H9 (cell line): ENCODE results near the gene MEIS2. TPM values are rescaled to one million over a fixed set of nuclear protein-coding genes. Genes with fewer than 3 reads are reported as not detected.

Source experiments
- DNase-seq: peaks from one replicate; pipeline ENCODE4 v3.0.0-alpha.2; 2017
- H2AFZ ChIP-seq: one replicate; pipeline ENCODE4 v1.6.1; 2013; ENCODE audit warnings: mild to moderate bottlenecking, low read length, control low read depth, moderate library complexity
- H2AK5ac ChIP-seq: 2 replicates; pipeline ENCODE4 v1.6.1; 2013; ENCODE audit warnings: low read length, control low read depth, mixed read lengths; ENCODE audit not compliant: insufficient read length
- H2BK120ac ChIP-seq: one replicate; pipeline ENCODE4 v1.6.1; 2013; ENCODE audit warnings: low read depth, mild to moderate bottlenecking, low read length, control low read depth, inconsistent platforms; ENCODE audit not compliant: poor library complexity, severe bottlenecking
- H2BK12ac ChIP-seq: 2 replicates; pipeline ENCODE4 v1.6.1; 2013; ENCODE audit warnings: low read length, control low read depth, mixed read lengths, low read depth; ENCODE audit not compliant: insufficient read length
- H2BK15ac ChIP-seq: 2 replicates; pipeline ENCODE4 v1.6.1; 2013; ENCODE audit warnings: low read depth, low read length, control low read depth
- H2BK20ac ChIP-seq: one replicate; pipeline ENCODE4 v1.6.1; 2013; ENCODE audit warnings: low read depth, mild to moderate bottlenecking, low read length, control low read depth, inconsistent platforms; ENCODE audit not compliant: poor library complexity, severe bottlenecking
- H2BK5ac ChIP-seq: 2 replicates; pipeline ENCODE4 v1.6.1; 2013; ENCODE audit warnings: low read length, control low read depth, mixed read lengths; ENCODE audit not compliant: insufficient read length
- H3K14ac ChIP-seq: 2 replicates; pipeline ENCODE4 v1.6.1; 2013; ENCODE audit warnings: low read length, control low read depth; ENCODE audit not compliant: insufficient read depth
- H3K18ac ChIP-seq: 2 replicates; pipeline ENCODE4 v1.6.1; 2013; ENCODE audit warnings: low read depth, mild to moderate bottlenecking, mixed read lengths, low read length, control low read depth; ENCODE audit not compliant: insufficient read length
- H3K23ac ChIP-seq: 2 replicates; pipeline ENCODE4 v1.6.1; 2013; ENCODE audit warnings: low read length, control low read depth, mixed read lengths, low read depth; ENCODE audit not compliant: insufficient read length
- H3K23me2 ChIP-seq: 2 replicates; pipeline ENCODE4 v1.6.1; 2013; ENCODE audit warnings: low read depth, mild to moderate bottlenecking, mixed read lengths, low read length, control low read depth; ENCODE audit not compliant: insufficient read length, poor library complexity, severe bottlenecking
- H3K27ac ChIP-seq: 2 replicates; pipeline ENCODE4 v1.5.1; 2013; ENCODE audit warnings: low read length, control low read depth, mixed read lengths, low read depth; ENCODE audit not compliant: insufficient read length
- H3K27me3 ChIP-seq: 2 replicates; pipeline ENCODE4 v1.6.1; 2013; ENCODE audit warnings: low read length, control low read depth, inconsistent platforms; ENCODE audit not compliant: insufficient read depth
- H3K4ac ChIP-seq: 2 replicates; pipeline ENCODE4 v1.6.1; 2013; ENCODE audit warnings: low read depth, mild to moderate bottlenecking, control low read depth, inconsistent platforms, low read length, moderate library complexity
- H3K4me1 ChIP-seq: 2 replicates; pipeline ENCODE4 v1.6.1; 2013; ENCODE audit warnings: low read length, control low read depth, inconsistent platforms; ENCODE audit not compliant: insufficient read depth
- H3K4me2 ChIP-seq: 2 replicates; pipeline ENCODE4 v1.6.1; 2013; ENCODE audit warnings: low read length, control low read depth, mixed read lengths; ENCODE audit not compliant: insufficient read length, insufficient read depth
- H3K56ac ChIP-seq: 2 replicates; pipeline ENCODE4 v1.6.1; 2013; ENCODE audit warnings: low read depth, mild to moderate bottlenecking, mixed read lengths, low read length, control low read depth; ENCODE audit not compliant: insufficient read length
- H3K79me1 ChIP-seq: 2 replicates; pipeline ENCODE4 v1.6.1; 2013; ENCODE audit warnings: low read depth, mild to moderate bottlenecking, moderate library complexity, low read length, control low read depth, inconsistent platforms; ENCODE audit not compliant: insufficient read depth, poor library complexity, severe bottlenecking
- H3K79me2 ChIP-seq: 2 replicates; pipeline ENCODE4 v1.6.1; 2013; ENCODE audit warnings: low read length, control low read depth, inconsistent platforms; ENCODE audit not compliant: insufficient read depth
- H3K9ac ChIP-seq: 2 replicates; pipeline ENCODE4 v1.6.1; 2013; ENCODE audit warnings: low read length, control low read depth, mixed read lengths; ENCODE audit not compliant: insufficient read length; ENCODE audit errors: extremely low read depth
- H3K9me3 ChIP-seq: one replicate; pipeline ENCODE4 v1.6.1; 2013; ENCODE audit warnings: low read depth, low read length, inconsistent platforms; ENCODE audit not compliant: control insufficient read depth
- H3T11ph ChIP-seq: one replicate; pipeline ENCODE4 v1.6.1; 2013; ENCODE audit warnings: mild to moderate bottlenecking, low read length, control low read depth, inconsistent platforms
- H4K20me1 ChIP-seq: one replicate; pipeline ENCODE4 v1.6.1; 2013; ENCODE audit not compliant: control insufficient read depth, insufficient read length, insufficient read depth
- H4K5ac ChIP-seq: 2 replicates; pipeline ENCODE4 v1.6.1; 2013; ENCODE audit warnings: low read depth, mild to moderate bottlenecking, mixed read lengths, low read length, control low read depth; ENCODE audit not compliant: insufficient read length
- H4K8ac ChIP-seq: replicated peaks from 2 replicates; pipeline ENCODE4 v1.6.1; 2013; ENCODE audit warnings: low read length, control low read depth, mixed read lengths, low read depth; ENCODE audit not compliant: insufficient read length
- H4K91ac ChIP-seq: 2 replicates; pipeline ENCODE4 v1.6.1; 2013; ENCODE audit warnings: low read depth, mild to moderate bottlenecking, moderate library complexity, mixed read lengths, low read length, control low read depth; ENCODE audit not compliant: insufficient read length
- H3K27ac Mint-ChIP-seq, 3 experiments: 2 replicates in 2 of 3; 3 replicates in 1 of 3; pipeline ENCODE4 v1.8.0; 2020 to 2021; ENCODE audit warnings: mixed read lengths in 3 of 3, mild to moderate bottlenecking in 1 of 3, moderate library complexity in 1 of 3
- H3K27me3 Mint-ChIP-seq: 2 replicates; pipeline ENCODE4 v1.8.0; 2021; ENCODE audit warnings: low read depth, mild to moderate bottlenecking, moderate library complexity, mixed read lengths
- H3K36me3 Mint-ChIP-seq, 3 experiments: 2 replicates in 2 of 3; 3 replicates in 1 of 3; pipeline ENCODE4 v1.8.0; 2020 to 2021; ENCODE audit warnings: low read depth in 3 of 3, mixed read lengths in 3 of 3; ENCODE audit not compliant: insufficient read depth in 1 of 3
- H3K4me1 Mint-ChIP-seq, 2 experiments: 2 replicates each; pipeline ENCODE4 v1.8.0; 2020; ENCODE audit warnings: mixed read lengths in 2 of 2
- H3K4me3 Mint-ChIP-seq, 2 experiments: 2 replicates in 1 of 2; 3 replicates in 1 of 2; pipeline ENCODE4 v1.8.0; 2020 to 2021; ENCODE audit warnings: mild to moderate bottlenecking in 2 of 2, mixed read lengths in 2 of 2, moderate library complexity in 1 of 2
- H3K9me3 Mint-ChIP-seq, 2 experiments: 2 replicates in 1 of 2; 3 replicates in 1 of 2; pipeline ENCODE4 v1.8.0; 2020; ENCODE audit warnings: mild to moderate bottlenecking in 2 of 2, mixed read lengths in 2 of 2, moderate library complexity in 1 of 2
- CTCF ChIP-seq: fragments of 200-600 bp; sonication (generic); conservative IDR thresholded peaks from 3 replicates; pipeline ENCODE4 v1.8.0; 2021; ENCODE audit warnings: antibody characterized with exemption, mild to moderate bottlenecking
- WGBS: extraction: QIAGEN DNeasy Blood & Tissue Kit; methylation state at CpG from one replicate; pipeline ENCODE4 v1.1.7; 2013; ENCODE audit warnings: missing lambda C conversion rate, low lambda C conversion rate, mixed read lengths; ENCODE audit not compliant: insufficient read length; ENCODE audit errors: extremely low coverage; 5-methylcytosine and 5-hydroxymethylcytosine counted together
- total RNA-seq: library from RNA; stranded (reverse); gene quantifications from 2 replicates; pipeline ENCODE4 v1.2.1, GENCODE V29; 2021

Gene MEIS2
- total RNA-seq, 1 experiment from 2014 or later, result 0.35 TPM

DNA sequence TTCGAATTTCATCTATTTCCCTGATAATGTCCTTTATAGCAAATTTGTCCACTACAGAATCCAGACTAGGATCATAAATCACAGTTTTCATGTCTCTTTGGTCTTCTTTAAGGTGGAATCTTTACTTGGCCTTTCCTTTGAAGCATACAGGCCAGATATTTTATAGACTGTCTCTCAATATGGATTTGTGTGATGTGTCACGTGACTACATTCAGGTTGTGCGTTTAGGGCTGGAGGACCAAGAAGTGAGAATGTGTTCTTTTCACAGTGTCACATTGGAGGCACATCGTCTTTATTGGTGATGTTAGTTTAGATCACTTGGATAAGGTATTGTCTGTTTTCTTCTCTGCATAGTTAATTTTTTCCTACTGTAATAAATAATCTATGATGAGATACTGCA is 232.9 kb downstream of the MEIS2 start:
- Histone ChIP-seq H4K20me1 (no peaks in the 10 kb centered on the region), H3K79me2 (no peaks in the 10 kb centered on the region), H2AK5ac (no peak overlapping the region), H4K91ac (no peak overlapping the region), H3K4ac (no peak overlapping the region), H3K14ac (no peak overlapping the region), H3K9me3 (no peaks in the 10 kb centered on the region), H3K4me1 (no peaks in the 10 kb centered on the region), H2BK20ac (no peak overlapping the region), H3K4me2 (no peak overlapping the region), H3K27me3 (no peaks in the 10 kb centered on the region), H3K79me1 (no peaks in the 10 kb centered on the region), H2BK120ac (no peak overlapping the region), H2BK5ac (no peak overlapping the region), H2AFZ (no peak overlapping the region), H3K23me2 (no peaks in the 10 kb centered on the region), H3K9ac (no peak overlapping the region), H2BK15ac (no peak overlapping the region), H4K8ac (no peak overlapping the region), H4K5ac (no peak overlapping the region), H3K18ac (no peak overlapping the region), H3T11ph (no peak overlapping the region), H3K56ac (no peak overlapping the region), H3K27ac (no peak overlapping the region), H2BK12ac (no peak overlapping the region), H3K23ac (no peak overlapping the region)
- no peak for TF ChIP-seq CTCF
- H3K4me3 Mint-ChIP-seq, result no peak overlapping the region
- no peak overlapping the region for H3K27ac Mint-ChIP-seq
- no CpG with 5 or more reads among the region's 4 CpGs for WGBS
- no peaks in the 10 kb centered on the region for H3K36me3 Mint-ChIP-seq
- no peak for DNase-seq
- H3K9me3 Mint-ChIP-seq, result no peaks in the 10 kb centered on the region
- no peaks in the 10 kb centered on the region; the same call in 1 of the 2 replicates for H3K27me3 Mint-ChIP-seq
- no peaks in the 10 kb centered on the region for H3K4me1 Mint-ChIP-seq
